Right forelimb (tissue), 1 donor: ENCODE data around the gene MRPS35.

Experiments used
- DNase-seq: peaks from one replicate; pipeline ENCODE4 v3.0.0-alpha.2; 2018

Gene MRPS35

GRCh38 chr12:27710592-27711316 lies at the start of gene MRPS35:
Gene MRPS35 (plus strand): TSS chr12:27710832. CDS start chr12:27710844, 12 bp downstream.
- DNase-seq = peak; percentile 95

GRCh38 chr12:27665704-27666103 lies 44.9 kb upstream of the MRPS35 start:
- DNase-seq = no peak

- no peak for DNase-seq
Measured at GRCh38 chr12:27666510-27666909, 44.1 kb upstream of the MRPS35 start.

GRCh38 chr12:27667540-27667939 lies 43.1 kb upstream of the MRPS35 start:
- no peak for DNase-seq

- no peak for DNase-seq
Measured at GRCh38 chr12:27672051-27672450, 38.6 kb upstream of the MRPS35 start.

- no peak for DNase-seq
Measured at GRCh38 chr12:27672643-27673042, 38.0 kb upstream of the MRPS35 start.

GRCh38 chr12:27673101-27673718 lies 37.4 kb upstream of the MRPS35 start:
- no peak for DNase-seq

GRCh38 chr12:27674989-27675388 lies 35.6 kb upstream of the MRPS35 start:
- DNase-seq = no peak

GRCh38 chr12:27680619-27681018 lies 30.0 kb upstream of the MRPS35 start:
- no peak for DNase-seq

GRCh38 chr12:27682534-27682933 lies 28.1 kb upstream of the MRPS35 start:
- DNase-seq = no peak

GRCh38 chr12:27685274-27685673 lies 25.4 kb upstream of the MRPS35 start:
- DNase-seq = no peak

- DNase-seq = no peak
Measured at GRCh38 chr12:27686147-27686546, 24.5 kb upstream of the MRPS35 start.

GRCh38 chr12:27688671-27689070 lies 22.0 kb upstream of the MRPS35 start:
- no peak for DNase-seq

GRCh38 chr12:27689558-27690180 lies 21.0 kb upstream of the MRPS35 start:
- no peak for DNase-seq

GRCh38 chr12:27693403-27693802 lies 17.2 kb upstream of the MRPS35 start:
- DNase-seq = no peak

GRCh38 chr12:27695556-27696292 lies 14.9 kb upstream of the MRPS35 start:
- no peak for DNase-seq

GRCh38 chr12:27696293-27696652 lies 14.4 kb upstream of the MRPS35 start, which contains the start of gene REP15:
Gene REP15 (plus strand): TSS chr12:27696447. CDS start chr12:27696563, 116 bp downstream.
- DNase-seq = no peak

- no peak for DNase-seq
Measured at GRCh38 chr12:27696864-27697564, 13.6 kb upstream of the MRPS35 start.

- DNase-seq = peak; percentile 58
Measured at GRCh38 chr12:27703720-27704452, 6.7 kb upstream of the MRPS35 start.

- no peak for DNase-seq
Measured at GRCh38 chr12:27705263-27705662, 5.4 kb upstream of the MRPS35 start.

- no peak for DNase-seq
Measured at GRCh38 chr12:27707216-27707615, 3.4 kb upstream of the MRPS35 start.
